OCI-LY3 (cell line): ENCODE measurements around the gene OR6K6.

ENCODE experiments used
- H2AFZ ChIP-seq: fragments of 200-600, 300-600 bp; shearing (Covaris generic); 2 replicates; pipeline ENCODE4 v1.6.0; 2014; ENCODE audit warnings: antibody characterized with exemption, low read depth, low read length
- H3K27ac ChIP-seq: fragments of 200-600, 300-600 bp; sonication (generic); 2 replicates; pipeline ENCODE4 v1.5.1; 2014; ENCODE audit warnings: mild to moderate bottlenecking, low read length, moderate library complexity, mixed read lengths
- H3K27me3 ChIP-seq: fragments of 200-600, 300-600 bp; sonication (generic); 2 replicates; pipeline ENCODE4 v1.6.1; 2014; ENCODE audit warnings: low read depth, low read length, mixed read lengths
- H3K36me3 ChIP-seq: fragments of 200-600, 300-600 bp; sonication (generic); replicated peaks from 2 replicates; pipeline ENCODE3; 2014; ENCODE audit warnings: low read depth, low read length, mixed read lengths
- H3K4me1 ChIP-seq: fragments of 300-600, 200-600 bp; sonication (generic); 2 replicates; pipeline ENCODE4 v1.6.1; 2014; ENCODE audit warnings: low read length, mixed read lengths
- H3K4me2 ChIP-seq: fragments of 200-600, 300-600 bp; sonication (generic); 2 replicates; pipeline ENCODE4 v1.6.1; 2014; ENCODE audit warnings: low read length, mixed read lengths
- H3K4me3 ChIP-seq: fragments of 300-600, 200-600 bp; sonication (generic); 2 replicates; pipeline ENCODE4 v1.5.1; 2014; ENCODE audit warnings: antibody characterized with exemption, mild to moderate bottlenecking, low read length, moderate library complexity
- H3K79me2 ChIP-seq: fragments of 300-600, 200-600 bp; shearing (Covaris generic); 2 replicates; pipeline ENCODE4 v1.6.1; 2014; ENCODE audit warnings: mild to moderate bottlenecking, low read length, mixed read lengths
- H3K9ac ChIP-seq: fragments of 300-600, 200-600 bp; shearing (Covaris generic); 2 replicates; pipeline ENCODE4 v1.6.0; 2014; ENCODE audit warnings: mild to moderate bottlenecking, low read length, moderate library complexity
- H3K9me3 ChIP-seq: fragments of 200-600, 300-600 bp; shearing (Covaris generic); 2 replicates; pipeline ENCODE4 v1.6.1; 2014; ENCODE audit warnings: low read length, mixed read lengths; ENCODE audit not compliant: insufficient read depth
- H4K20me1 ChIP-seq: fragments of 200-600, 300-600 bp; sonication (generic); 2 replicates; pipeline ENCODE4 v1.6.1; 2016; ENCODE audit warnings: low read length, mixed read lengths; ENCODE audit not compliant: insufficient read depth
- CTCF ChIP-seq: fragments of 200-600, 300-600 bp; sonication (generic); IDR thresholded peaks from 2 replicates; pipeline ENCODE4 v1.5.1; 2014; ENCODE audit warnings: antibody characterized with exemption, low read length, low read depth
- EZH2phosphoT487 ChIP-seq: fragments of 200-600 bp; shearing (Covaris generic); IDR thresholded peaks from 2 replicates; pipeline ENCODE4 v1.6.1; 2018; ENCODE audit warnings: antibody characterized with exemption, mixed run types, low read depth

Gene OR6K6

GRCh38 chr1:158724442-158724841 lies 30.1 kb upstream of the OR6K6 start:
- Histone ChIP-seq H3K27ac (no peak overlapping the region), H4K20me1 (no peaks in the 10 kb centered on the region), H3K79me2 (no peaks in the 10 kb centered on the region), H3K4me2 (no peak overlapping the region), H3K36me3 (no peaks in the 10 kb centered on the region), H3K4me3 (no peak overlapping the region), H3K9me3 (no peaks in the 10 kb centered on the region), H3K4me1 (no peaks in the 10 kb centered on the region), H2AFZ (no peak overlapping the region), H3K9ac (no peak overlapping the region), H3K27me3 (no peaks in the 10 kb centered on the region)
- no peak for TF ChIP-seq EZH2phosphoT487
- TF ChIP-seq CTCF = no peak

- no peak overlapping the region for H3K27ac ChIP-seq
- no peaks in the 10 kb centered on the region for H3K27me3 ChIP-seq
- H3K4me1 ChIP-seq = no peaks in the 10 kb centered on the region
- H2AFZ ChIP-seq = no peak overlapping the region
- TF ChIP-seq CTCF = no peak
- no peak for TF ChIP-seq EZH2phosphoT487
- no peaks in the 10 kb centered on the region for H4K20me1 ChIP-seq
- no peak overlapping the region for H3K4me2 ChIP-seq
- no peaks in the 10 kb centered on the region for H3K79me2 ChIP-seq
- H3K36me3 ChIP-seq = no peaks in the 10 kb centered on the region
- H3K9me3 ChIP-seq = no peaks in the 10 kb centered on the region
- no peak overlapping the region for H3K4me3 ChIP-seq
- H3K9ac ChIP-seq = no peak overlapping the region
These were observed 25.9 kb upstream of the OR6K6 start for GRCh38 chr1:158728510-158729225.

DNA sequence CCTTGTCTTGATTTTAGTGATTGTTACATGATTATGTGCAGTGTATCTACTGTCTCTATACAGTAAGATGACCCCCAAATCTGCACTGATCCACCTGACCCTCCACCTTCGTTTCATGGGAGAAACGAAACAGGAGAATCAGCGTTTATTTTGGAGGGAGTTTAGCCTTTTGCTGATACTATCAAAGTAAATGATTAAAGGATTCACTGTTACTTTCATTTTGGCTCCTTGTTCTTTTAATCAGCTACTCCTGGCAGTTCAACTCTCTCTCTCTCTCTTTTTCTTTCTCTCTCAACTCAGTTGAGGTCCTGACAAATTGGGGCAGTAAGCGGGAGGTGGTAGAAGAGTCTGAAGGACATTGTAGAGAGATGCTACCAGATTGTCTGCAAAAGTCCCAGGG lies 24.1 kb upstream of the OR6K6 start:
- Histone ChIP-seq H3K4me2 (no peak overlapping the region), H3K4me3 (no peak overlapping the region), H3K36me3 (no peaks in the 10 kb centered on the region), H3K9ac (no peak overlapping the region), H4K20me1 (no peaks in the 10 kb centered on the region), H3K27ac (no peak overlapping the region), H3K4me1 (no peaks in the 10 kb centered on the region), H2AFZ (no peak overlapping the region), H3K79me2 (no peaks in the 10 kb centered on the region), H3K27me3 (no peaks in the 10 kb centered on the region), H3K9me3 (no peaks in the 10 kb centered on the region)
- TF ChIP-seq CTCF = no peak
- TF ChIP-seq EZH2phosphoT487 = no peak

DNA sequence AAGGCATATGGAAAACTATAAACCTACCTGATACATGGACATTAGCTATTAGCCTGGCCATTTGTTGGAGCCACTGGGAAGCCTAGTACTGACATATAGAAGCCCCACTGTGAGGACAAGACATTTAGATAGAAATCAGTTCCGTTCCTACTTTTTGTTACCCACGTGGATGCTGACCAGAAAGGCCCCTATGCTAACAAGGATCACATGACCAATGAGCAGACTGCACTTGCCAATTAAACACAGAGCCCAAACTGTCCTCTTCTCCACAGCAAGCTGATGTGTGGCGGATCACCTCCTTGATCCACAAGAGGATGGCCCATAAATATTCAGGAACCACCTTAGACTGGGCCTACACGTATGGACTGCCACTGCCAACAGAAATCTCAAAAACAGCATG lies 22.8 kb upstream of the OR6K6 start:
- Histone ChIP-seq H2AFZ (no peak overlapping the region), H3K4me2 (no peak overlapping the region), H3K9ac (no peak overlapping the region), H3K27me3 (no peaks in the 10 kb centered on the region), H3K4me3 (no peak overlapping the region), H3K79me2 (no peaks in the 10 kb centered on the region), H3K36me3 (no peaks in the 10 kb centered on the region), H3K4me1 (no peaks in the 10 kb centered on the region), H4K20me1 (no peaks in the 10 kb centered on the region), H3K27ac (no peak overlapping the region), H3K9me3 (no peaks in the 10 kb centered on the region)
- TF ChIP-seq EZH2phosphoT487 (no peak), CTCF (no peak)
